ENCODE data around the gene SNHG17. TPM values are rescaled to one million over a fixed set of nuclear protein-coding genes. Genes with fewer than 3 reads are reported as not detected.
"Not testable (repeated sequence)": the region's sequence is repeated elsewhere in the genome, so short reads cannot be mapped to it uniquely, and the experiment has no call there.

The SNHG17 gene
- total RNA-seq, 1 donor from 2014 or later = 17.9 TPM

GRCh38 chr20:38435555-38435939 is 419 bp upstream of the SNHG17 start:
- TF ChIP-seq, protein P1, sequence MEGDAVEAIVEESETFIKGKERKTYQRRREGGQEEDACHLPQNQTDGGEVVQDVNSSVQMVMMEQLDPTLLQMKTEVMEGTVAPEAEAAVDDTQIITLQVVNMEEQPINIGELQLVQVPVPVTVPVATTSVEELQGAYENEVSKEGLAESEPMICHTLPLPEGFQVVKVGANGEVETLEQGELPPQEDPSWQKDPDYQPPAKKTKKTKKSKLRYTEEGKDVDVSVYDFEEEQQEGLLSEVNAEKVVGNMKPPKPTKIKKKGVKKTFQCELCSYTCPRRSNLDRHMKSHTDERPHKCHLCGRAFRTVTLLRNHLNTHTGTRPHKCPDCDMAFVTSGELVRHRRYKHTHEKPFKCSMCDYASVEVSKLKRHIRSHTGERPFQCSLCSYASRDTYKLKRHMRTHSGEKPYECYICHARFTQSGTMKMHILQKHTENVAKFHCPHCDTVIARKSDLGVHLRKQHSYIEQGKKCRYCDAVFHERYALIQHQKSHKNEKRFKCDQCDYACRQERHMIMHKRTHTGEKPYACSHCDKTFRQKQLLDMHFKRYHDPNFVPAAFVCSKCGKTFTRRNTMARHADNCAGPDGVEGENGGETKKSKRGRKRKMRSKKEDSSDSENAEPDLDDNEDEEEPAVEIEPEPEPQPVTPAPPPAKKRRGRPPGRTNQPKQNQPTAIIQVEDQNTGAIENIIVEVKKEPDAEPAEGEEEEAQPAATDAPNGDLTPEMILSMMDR (IDR thresholded peaks at IDR 0.05) = no peak

DNA sequence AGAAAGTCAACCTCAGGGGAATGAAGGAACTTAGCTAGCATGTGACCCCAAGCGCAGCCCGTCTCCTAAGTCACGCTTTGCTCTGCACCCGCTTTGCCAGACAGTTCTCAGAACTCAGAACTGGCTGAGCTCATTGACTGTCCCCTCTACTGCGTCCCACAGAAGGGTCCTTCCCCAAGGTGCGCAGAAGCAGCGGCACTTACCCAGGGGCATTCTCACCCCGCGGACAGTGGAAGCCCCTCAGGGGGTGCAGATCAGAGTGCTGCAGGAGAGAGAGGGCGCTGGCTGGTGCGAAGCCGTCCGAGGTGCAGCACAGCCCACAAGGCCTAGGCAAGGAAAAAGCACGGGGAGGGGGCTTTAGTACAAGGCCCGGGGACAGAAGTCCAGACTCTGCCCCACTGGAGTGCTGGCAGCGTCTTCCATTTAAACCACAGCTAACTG is 807 bp downstream of the SNHG17 start:
- TF ChIP-seq, protein P1 (IDR thresholded peaks at IDR 0.05) = no peak
- Histone ChIP-seq H3K9me3 (no peaks in the 10 kb centered on the region), H3K27me3 (ENCODE audit: low read depth) (no peaks in the 10 kb centered on the region), H3K4me3 (peak overlapping the region; percentile 87), H3K27ac (peak overlapping the region; percentile 87), H3K4me1 (peaks cover 26% of the 10 kb centered on the region), H3K36me3 (peaks cover 48% of the 10 kb centered on the region)
- intact Hi-C loops (cut with DNase I) = no loop called here
- DNase-seq = peak; percentile 52
- ATAC-seq = peak; percentile 53 to 54

More at GRCh38 chr20:38435555-38435939, 419 bp upstream of the SNHG17 start:
- no peak overlapping the region for H3K4me3 ChIP-seq
- peaks cover 26% of the 10 kb centered on the region for H3K4me1 ChIP-seq
- peaks cover 5% of the 10 kb centered on the region for H3K27me3 ChIP-seq (ENCODE audit: low read depth)
- no peak overlapping the region for H3K27ac ChIP-seq
- no peaks in the 10 kb centered on the region for H3K9me3 ChIP-seq
- DNase-seq (no peak), ATAC-seq (no peak)
- intact Hi-C loops (cut with DNase I) = no loop called here
- peaks cover 35% of the 10 kb centered on the region for H3K36me3 ChIP-seq

GRCh38 chr20:38433304-38433972 is 1.7 kb downstream of the SNHG17 start:
- no peak for ATAC-seq
- Histone ChIP-seq H3K9me3 (no peaks in the 10 kb centered on the region), H3K4me3 (peak overlapping the region; percentile 87), H3K27me3 (ENCODE audit: low read depth) (no peaks in the 10 kb centered on the region), H3K36me3 (peaks cover 56% of the 10 kb centered on the region), H3K27ac (peak overlapping the region; percentile 87), H3K4me1 (peaks cover 26% of the 10 kb centered on the region)
- intact Hi-C loops (cut with DNase I) = no loop called here
- DNase-seq = no peak
- TF ChIP-seq, protein P1 (IDR thresholded peaks at IDR 0.05) = no peak

DNA sequence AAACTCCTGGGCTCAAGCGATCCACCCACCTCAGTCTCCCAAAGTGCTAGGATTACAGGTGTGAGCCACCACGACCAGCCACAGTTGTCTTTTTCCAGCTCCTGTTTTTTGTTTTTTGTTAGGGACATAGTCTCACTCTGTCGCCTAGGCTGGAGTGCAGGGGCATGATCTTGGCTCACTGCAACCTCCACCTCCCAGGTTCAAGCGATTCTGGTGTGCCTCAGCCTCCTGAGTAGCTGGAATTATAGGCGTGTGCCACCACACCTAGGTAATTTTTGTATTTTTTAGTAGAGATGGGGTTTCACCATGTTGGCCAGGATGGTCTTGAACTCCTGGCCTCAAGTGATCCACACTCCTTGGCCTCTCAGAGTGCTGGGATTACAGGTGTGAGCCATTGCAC is 2.3 kb downstream of the SNHG17 start:
- H3K4me3 ChIP-seq; H3K27me3 ChIP-seq (ENCODE audit: low read depth); H3K9me3 ChIP-seq; intact Hi-C loops (cut with DNase I); ATAC-seq; DNase-seq; H3K27ac ChIP-seq: not testable (repeated sequence)
- peaks cover 62% of the 10 kb centered on the region for H3K36me3 ChIP-seq
- H3K4me1 ChIP-seq = peaks cover 26% of the 10 kb centered on the region

- no peak for ATAC-seq
- intact Hi-C loops (cut with DNase I) = no loop called here
- no peak overlapping the region for H3K4me3 ChIP-seq
- H3K36me3 ChIP-seq = peaks cover 68% of the 10 kb centered on the region
- no peak overlapping the region for H3K27ac ChIP-seq
- peaks cover 26% of the 10 kb centered on the region for H3K4me1 ChIP-seq
- no peaks in the 10 kb centered on the region for H3K27me3 ChIP-seq (ENCODE audit: low read depth)
- no peak for DNase-seq
- H3K9me3 ChIP-seq = no peaks in the 10 kb centered on the region
- TF ChIP-seq, protein P1 (IDR thresholded peaks at IDR 0.05) = no peak
These were observed 2.8 kb downstream of the SNHG17 start for GRCh38 chr20:38432292-38432691.

DNA sequence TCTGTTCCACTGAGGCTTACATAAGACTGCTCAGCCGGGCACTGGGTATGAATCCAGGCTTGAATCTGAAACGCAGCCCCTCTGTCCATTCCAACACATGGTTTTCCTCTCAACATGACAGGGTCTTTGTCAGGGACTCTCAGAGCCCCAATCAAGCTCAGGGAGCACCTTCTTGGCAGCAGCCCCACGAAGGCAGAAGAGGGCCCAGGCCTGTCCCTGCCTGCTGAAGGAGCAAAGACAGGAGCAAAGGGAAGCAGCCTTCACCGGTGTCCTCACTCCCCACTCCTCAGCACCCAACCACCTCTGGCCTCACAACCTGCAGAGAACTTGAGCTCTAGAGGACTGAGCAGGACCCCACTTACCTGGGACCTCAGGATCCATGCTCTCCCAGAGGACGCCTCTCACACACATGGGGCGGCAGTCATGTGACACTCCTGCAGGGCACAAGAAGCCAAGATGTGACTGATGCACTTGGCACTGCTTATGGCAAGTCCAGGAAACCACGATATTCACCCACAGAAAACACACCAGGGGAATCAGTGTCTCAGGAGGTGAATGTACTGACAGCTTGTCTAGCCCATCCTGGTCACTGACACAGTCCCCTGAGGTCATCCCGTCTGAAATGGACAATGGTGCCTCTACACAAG is 4.3 kb downstream of the SNHG17 start:
- DNase-seq (no peak), ATAC-seq (no peak)
- Histone ChIP-seq H3K27me3 (ENCODE audit: low read depth) (no peaks in the 10 kb centered on the region), H3K9me3 (no peaks in the 10 kb centered on the region), H3K4me3 (no peak overlapping the region), H3K36me3 (peaks cover 81% of the 10 kb centered on the region), H3K27ac (no peak overlapping the region), H3K4me1 (peaks cover 26% of the 10 kb centered on the region)
- TF ChIP-seq, protein P1 (IDR thresholded peaks at IDR 0.05) = no peak
- intact Hi-C loops (cut with DNase I) = no loop called here

All from lower lobe of right lung (tissue), 2 donors.